Caco-2 (cell line): Measurements from ENCODE around the gene TTC36. TPM values are rescaled to one million over a fixed set of nuclear protein-coding genes. Genes with fewer than 3 reads are reported as not detected.

Source experiments
- BruUV-seq: library from RNA; stranded (reverse); fragments of 400-500 nt; replicated peaks from 2 replicates; lab custom pipeline; 2021; lab: Mats Ljungman, UMichigan
- CTCF ChIA-PET: fragments of 300-600 bp; sonication (Branson Sonifier 250); formaldehyde crosslinking; loops from one replicate; lab custom pipeline; 2022; ENCODE audit warnings: antibody characterized with exemption; lab: Charles Lee
- POLR2A ChIA-PET: fragments of 300-600 bp; sonication (Branson Sonifier 250); formaldehyde crosslinking; loops from one replicate; lab custom pipeline; 2022; ENCODE audit warnings: antibody characterized with exemption; lab: Charles Lee
- DNase-seq, 2 experiments: peaks; one replicate each; pipeline versions ENCODE4 v3.0.0 to v3.0.0-alpha.2; 2020 to 2022
- H3K27me3 ChIP-seq: replicated peaks from 2 replicates; pipeline ENCODE4 v1.6.0; 2011; ENCODE audit warnings: low read length; ENCODE audit not compliant: control insufficient read depth, insufficient read depth
- H3K36me3 ChIP-seq: 2 replicates; pipeline ENCODE4 v1.5.1; 2011; ENCODE audit warnings: low read length; ENCODE audit not compliant: control insufficient read depth, insufficient read depth
- H3K4me1 ChIP-seq: fragments of 250-450 bp; sonication (Bioruptor Pico); 2 replicates; pipeline ENCODE4 v1.5.1; 2020; ENCODE audit warnings: mild to moderate bottlenecking
- H3K4me3 ChIP-seq: 2 replicates; pipeline ENCODE4 v1.5.1; 2011; ENCODE audit warnings: low read depth, mild to moderate bottlenecking, control low read depth, low read length
- H3K9me3 ChIP-seq: fragments of 250-450 bp; sonication (Bioruptor Pico); 2 replicates; pipeline ENCODE4 v1.5.1; 2020; ENCODE audit warnings: mild to moderate bottlenecking, moderate library complexity
- H3K27ac Mint-ChIP-seq: one replicate; pipeline ENCODE4 v1.8.0; 2022; ENCODE audit warnings: mixed read lengths; ENCODE audit not compliant: unreplicated experiment
- H3K27me3 Mint-ChIP-seq: one replicate; pipeline ENCODE4 v1.8.0; 2022; ENCODE audit warnings: mixed read lengths; ENCODE audit not compliant: insufficient read depth, unreplicated experiment
- H3K36me3 Mint-ChIP-seq: one replicate; pipeline ENCODE4 v1.8.0; 2022; ENCODE audit warnings: mild to moderate bottlenecking, mixed read lengths; ENCODE audit not compliant: insufficient read depth, unreplicated experiment
- H3K4me1 Mint-ChIP-seq: one replicate; pipeline ENCODE4 v1.8.0; 2022; ENCODE audit warnings: low read depth, mixed read lengths; ENCODE audit not compliant: unreplicated experiment
- H3K4me3 Mint-ChIP-seq: one replicate; pipeline ENCODE4 v1.8.0; 2022; ENCODE audit warnings: mild to moderate bottlenecking, moderate library complexity, mixed read lengths; ENCODE audit not compliant: unreplicated experiment
- H3K9me3 Mint-ChIP-seq: one replicate; pipeline ENCODE4 v1.8.0; 2022; ENCODE audit warnings: mixed read lengths; ENCODE audit not compliant: unreplicated experiment
- CTCF ChIP-seq, 2 experiments: fragments of 200-600 bp in 1 of 2; IDR thresholded peaks; 1 replicate in 1 of 2; 2 replicates in 1 of 2; pipeline versions ENCODE4 v1.5.1 to v1.8.0; 2011 to 2022; ENCODE audit warnings: antibody characterized with exemption in 1 of 2, control low read depth in 1 of 2, inconsistent platforms in 1 of 2, low read depth in 1 of 2, low read length in 1 of 2, mild to moderate bottlenecking in 1 of 2, moderate library complexity in 1 of 2; ENCODE audit not compliant: insufficient read depth in 1 of 2, severe bottlenecking in 1 of 2, unreplicated experiment in 1 of 2
- intact Hi-C: fragments of 100-400 bp; cut with micrococcal nuclease; formaldehyde crosslinking; loops from one replicate; pipeline ENCODE4 v1.10.0; 2022; ENCODE audit not compliant: unreplicated experiment
- total RNA-seq: library from RNA; stranded (reverse); gene quantifications from 2 replicates; pipeline ENCODE4 v1.2.3, GENCODE V29; 2022

Gene TTC36
- total RNA-seq, 1 experiment from 2014 or later, result 3.3 TPM

- BruUV-seq, result no TSS peak
- H3K9me3 Mint-ChIP-seq, result no peaks in the 10 kb centered on the region
- Histone ChIP-seq H3K4me3 (no peak overlapping the region), H3K4me1 (peaks cover 32% of the 10 kb centered on the region), H3K27me3 (no peaks in the 10 kb centered on the region), H3K9me3 (no peaks in the 10 kb centered on the region), H3K36me3 (peaks cover 4% of the 10 kb centered on the region)
- H3K36me3 Mint-ChIP-seq, result peaks cover 18% of the 10 kb centered on the region
- H3K27ac Mint-ChIP-seq, result peak overlapping the region; percentile 53
- H3K27me3 Mint-ChIP-seq, result no peaks in the 10 kb centered on the region
- peak overlapping the region; percentile 20 for H3K4me3 Mint-ChIP-seq
- peaks cover 39% of the 10 kb centered on the region for H3K4me1 Mint-ChIP-seq
- intact Hi-C loops, result loop anchor here (1.0 to 2.0 kb wide), 2 partner anchors 19 to 32 kb away; no protein-coding TSS in a partner anchor
- TF ChIP-seq CTCF (IDR thresholded peaks at IDR 0.05; ENCODE audit: insufficient read depth in 1 of 2, low read depth in 1 of 2, low read length in 1 of 2, severe bottlenecking in 1 of 2, unreplicated experiment in 1 of 2), result peak; percentile 6 to 55
- ChIA-PET CTCF (interaction anchor here (0.5 to 1.2 kb wide), 2 partner anchors 34 to 363 kb away, joined by 4 read pairs; no protein-coding TSS in a partner anchor), POLR2A (interaction anchor here (0.6 kb wide), 1 partner anchor 57 kb away, joined by 3 read pairs; no protein-coding TSS in a partner anchor)
- DNase-seq, result peak; percentile 75 to 87
Observed at GRCh38 chr11:118533769-118534729, 6.8 kb downstream of the TTC36 start.

GRCh38 chr11:118535261-118535660 is 8.0 kb downstream of the TTC36 start:
- H3K36me3 Mint-ChIP-seq, result peaks cover 19% of the 10 kb centered on the region
- H3K9me3 ChIP-seq, result no peaks in the 10 kb centered on the region
- H3K4me3 Mint-ChIP-seq, result no peak overlapping the region
- peaks cover 4% of the 10 kb centered on the region for H3K36me3 ChIP-seq
- peaks cover 33% of the 10 kb centered on the region for H3K4me1 Mint-ChIP-seq
- no peak overlapping the region for H3K4me3 ChIP-seq
- no peaks in the 10 kb centered on the region for H3K27me3 Mint-ChIP-seq
- H3K4me1 ChIP-seq, result peaks cover 26% of the 10 kb centered on the region
- POLR2A ChIA-PET, result no interaction called here
- H3K27ac Mint-ChIP-seq, result peak overlapping the region; percentile 2
- no peaks in the 10 kb centered on the region for H3K9me3 Mint-ChIP-seq
- TF ChIP-seq CTCF (IDR thresholded peaks at IDR 0.05; ENCODE audit: insufficient read depth in 1 of 2, low read depth in 1 of 2, low read length in 1 of 2, severe bottlenecking in 1 of 2, unreplicated experiment in 1 of 2), result no peak
- intact Hi-C loops, result loop anchor here (2.0 kb wide), 1 partner anchor 18 kb away; no protein-coding TSS in a partner anchor
- no peak for DNase-seq
- CTCF ChIA-PET, result no interaction called here
- BruUV-seq, result no TSS peak
- no peaks in the 10 kb centered on the region for H3K27me3 ChIP-seq

- H3K36me3 Mint-ChIP-seq, result peaks cover 14% of the 10 kb centered on the region
- no TSS peak for BruUV-seq
- Histone ChIP-seq H3K4me3 (no peak overlapping the region), H3K36me3 (peaks cover 4% of the 10 kb centered on the region), H3K27me3 (no peaks in the 10 kb centered on the region), H3K4me1 (peaks cover 29% of the 10 kb centered on the region), H3K9me3 (no peaks in the 10 kb centered on the region)
- H3K4me3 Mint-ChIP-seq, result no peak overlapping the region
- no peak for DNase-seq
- ChIA-PET CTCF (interaction anchor here (0.9 kb wide), 1 partner anchor 43 kb away, joined by 3 read pairs; no protein-coding TSS in a partner anchor), POLR2A (no interaction called here)
- peaks cover 37% of the 10 kb centered on the region for H3K4me1 Mint-ChIP-seq
- H3K27ac Mint-ChIP-seq, result no peak overlapping the region
- H3K27me3 Mint-ChIP-seq, result no peaks in the 10 kb centered on the region
- no peaks in the 10 kb centered on the region for H3K9me3 Mint-ChIP-seq
- intact Hi-C loops, result no loop called here
- no peak for TF ChIP-seq CTCF (IDR thresholded peaks at IDR 0.05; ENCODE audit: insufficient read depth in 1 of 2, low read depth in 1 of 2, low read length in 1 of 2, severe bottlenecking in 1 of 2, unreplicated experiment in 1 of 2)
Observed at GRCh38 chr11:118536726-118537125, 9.5 kb downstream of the TTC36 start.
